Measurements from ENCODE around the gene STK11. TPM values are rescaled to one million over a fixed set of nuclear protein-coding genes. Genes with fewer than 3 reads are reported as not detected.

STK11 gene
- total and polyA plus RNA-seq, 2 of the 4 experiments (the other 2 are of a cell fraction) = 39.3 to 42.8 TPM

- H2AK9ac ChIP-seq (replicated peaks; ENCODE audit: low read depth, low read length, poor library complexity) = peak overlapping the region; percentile 100
- peak overlapping the region; percentile 8; the same call in 1 of the 2 replicates for H3K18ac ChIP-seq (ENCODE audit: low read depth, low read length)
- peaks cover 20% of the 10 kb centered on the region for H3K4me1 ChIP-seq (ENCODE audit: control insufficient read depth, insufficient read depth, low read length)
- intact Hi-C loops (cut with micrococcal nuclease) = loop anchor here (5.0 kb wide), 2 partner anchors 86 to 131 kb away; partner anchors contain the start of gene DAZAP1
- H3K79me1 ChIP-seq (ENCODE audit: low read depth in 1 of 2, low read length in 2 of 2) = peaks cover 22 to 60% of the 10 kb centered on the region in 2 experiments; a peak in 3 of 4 replicates
- H3K27ac ChIP-seq (ENCODE audit: insufficient read depth, low read length) = peak overlapping the region; percentile 88
- H2BK20ac ChIP-seq (ENCODE audit: low read depth, low read length) = no peak overlapping the region
- H3K4ac ChIP-seq (ENCODE audit: low read depth, low read length) = peak overlapping the region; percentile 86
- H3K27me3 ChIP-seq (ENCODE audit: control insufficient read depth, insufficient read depth, low read length) = no peaks in the 10 kb centered on the region
- dilution Hi-C loops (cut with HindIII; ENCODE audit: low sequenced_read_pairs, unreplicated experiment) = no loop called here
- H3K56ac ChIP-seq (ENCODE audit: extremely low read depth, insufficient read depth, low read length) = peak overlapping the region; percentile 32; the same call in 1 of the 2 replicates
- no peak for DNase-seq
- H3K9me3 ChIP-seq (ENCODE audit: control insufficient read depth, insufficient read depth, low read length) = no peaks in the 10 kb centered on the region
- peak overlapping the region; percentile 96 for H2AFZ ChIP-seq (replicated peaks; ENCODE audit: low read length, poor library complexity)
- peaks cover 48% of the 10 kb centered on the region for H3K36me3 ChIP-seq (ENCODE audit: control insufficient read depth, insufficient read depth, low read length)
- in situ Hi-C loops (cut with MboI; ENCODE audit: low sequenced_read_pairs) = no loop called here
- peak overlapping the region; percentile 82 for H3K4me2 ChIP-seq (ENCODE audit: low read depth, low read length)
- H4K8ac ChIP-seq (ENCODE audit: low read depth in 2 of 2, low read length in 2 of 2) = peak overlapping the region; percentile 59 to 86
- H3K14ac ChIP-seq (replicated peaks; ENCODE audit: low read depth, low read length) = peak overlapping the region; percentile 97
- H2BK5ac ChIP-seq (ENCODE audit: low read depth, low read length, poor library complexity, severe bottlenecking) = peak overlapping the region; percentile 65
- H3K9me1 ChIP-seq (ENCODE audit: insufficient read depth, low read length) = no peaks in the 10 kb centered on the region; the same call in 1 of the 2 replicates
- POLR2A ChIA-PET (ENCODE audit: unreplicated experiment) = no interaction called here
- no peak overlapping the region for H2BK120ac ChIP-seq (ENCODE audit: low read depth, low read length)
- TF ChIP-seq ELK1 (IDR thresholded peaks at IDR 0.05; ENCODE audit: borderline replicate concordance, low read depth, low read length) (no peak), POLR2A (IDR thresholded peaks at IDR 0.05; ENCODE audit: low read depth, low read length) (no peak; the same call in 1 of the 2 replicates), FOS (IDR thresholded peaks at IDR 0.05; ENCODE audit: low read depth, low read length) (no peak), CTCF (conservative IDR thresholded peaks at IDR 0.05; ENCODE audit: low read depth, low read length) (no peak), BHLHE40 (IDR thresholded peaks at IDR 0.05; ENCODE audit: low read depth, low read length) (no peak), CEBPB (IDR thresholded peaks at IDR 0.05; ENCODE audit: low read depth, low read length) (no peak), RFX5 (IDR thresholded peaks at IDR 0.05; ENCODE audit: low read depth, low read length) (no peak), CHD1 (IDR thresholded peaks at IDR 0.05; ENCODE audit: low read depth, low read length) (no peak), USF2 (IDR thresholded peaks at IDR 0.05; ENCODE audit: low read depth, low read length) (no peak), NFE2L2 (IDR thresholded peaks at IDR 0.05; ENCODE audit: low read depth, low read length) (no peak), MAZ (IDR thresholded peaks at IDR 0.05; ENCODE audit: borderline replicate concordance, low read depth, low read length) (no peak)
- H2BK15ac ChIP-seq (ENCODE audit: low read depth, low read length) = no peak overlapping the region
- WGBS, 2 experiments (ENCODE audit: extremely low coverage in 2 of 2, insufficient read length in 1 of 2) = 40% methylated on average over 7 of the region's 43 CpGs; no CpG with 5 or more reads in 1 of the 2 experiments
- peak overlapping the region; percentile 66 for H4K91ac ChIP-seq (ENCODE audit: insufficient read depth, low read depth, low read length)
- peaks cover 59% of the 10 kb centered on the region for H4K20me1 ChIP-seq (ENCODE audit: insufficient read depth, low read length)
- peak overlapping the region; percentile 81 for H3K9ac ChIP-seq (ENCODE audit: low read depth, low read length)
- CTCF ChIA-PET = no interaction called here
- H2AK5ac ChIP-seq (ENCODE audit: low read depth, low read length) = peak overlapping the region; percentile 94
- peak overlapping the region; percentile 33 for H4K5ac ChIP-seq (ENCODE audit: low read depth, low read length)
- peak overlapping the region; percentile 93 for H3K23ac ChIP-seq (ENCODE audit: low read depth, low read length)
- H3K4me3 ChIP-seq (ENCODE audit: insufficient read depth, low read depth, low read length) = peak overlapping the region; percentile 60
- BruUV-seq (replicated peaks) = no TSS peak
- no peak for ATAC-seq (ENCODE audit: low read depth)
Observed at GRCh38 chr19:1275976-1276627, 70.5 kb downstream of the STK11 start.

All from IMR-90 (cell line).